Stimulated activated CD8-positive, alpha-beta memory T cell treated with anti-CD3 and anti-CD28 coated beads, Interleukin-15, amount 100 ng/mL, for 48 hours (primary cell): ENCODE results near the gene STK10.
"Not testable (repeated sequence)": the region's sequence is repeated elsewhere in the genome, so short reads cannot be mapped to it uniquely, and the experiment has no call there.

Experiments
- DNase-seq, 2 donors: peaks; one replicate each; pipeline ENCODE4 v3.0.0-alpha.2; 2020; ENCODE audit warnings: low read depth in 2 of 2

The STK10 gene

DNA sequence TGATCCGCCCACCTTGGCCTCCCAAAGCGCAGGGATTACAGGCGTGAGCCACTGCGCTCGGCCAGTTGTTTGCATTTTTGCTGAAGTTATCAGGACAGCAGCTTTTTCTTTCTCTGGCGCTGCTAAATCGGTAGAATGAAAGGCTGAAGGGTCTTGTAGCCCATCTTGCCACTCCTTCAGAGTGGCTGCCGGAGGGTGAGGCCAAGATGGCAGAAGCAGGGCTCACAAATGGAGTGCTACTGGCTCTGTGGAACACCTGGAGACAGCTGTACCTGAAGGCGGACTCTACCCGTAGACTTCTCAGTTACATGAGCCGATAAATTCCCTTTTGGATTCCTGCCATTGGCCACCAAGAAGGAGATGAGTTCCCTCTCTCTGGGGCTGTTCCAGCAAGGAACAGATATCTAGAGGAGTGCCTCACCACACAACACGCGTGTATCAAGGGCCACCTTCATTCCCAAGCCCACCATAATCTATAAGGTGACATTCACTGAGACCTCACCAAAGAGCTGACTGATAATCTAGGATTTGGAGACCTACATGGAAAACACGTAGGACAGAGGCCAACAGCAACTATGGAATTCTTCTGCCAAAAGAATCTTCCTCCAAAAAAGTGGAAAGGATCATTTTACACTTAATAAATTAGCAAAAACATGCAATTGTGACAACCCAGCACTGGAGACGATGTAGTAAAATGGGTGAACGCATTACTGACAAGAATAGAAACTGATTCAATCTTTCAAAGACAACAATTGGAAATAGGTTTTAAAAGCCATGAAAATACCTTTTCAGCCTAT lies 21.8 kb downstream of the STK10 start:
- DNase-seq = no peak

DNA sequence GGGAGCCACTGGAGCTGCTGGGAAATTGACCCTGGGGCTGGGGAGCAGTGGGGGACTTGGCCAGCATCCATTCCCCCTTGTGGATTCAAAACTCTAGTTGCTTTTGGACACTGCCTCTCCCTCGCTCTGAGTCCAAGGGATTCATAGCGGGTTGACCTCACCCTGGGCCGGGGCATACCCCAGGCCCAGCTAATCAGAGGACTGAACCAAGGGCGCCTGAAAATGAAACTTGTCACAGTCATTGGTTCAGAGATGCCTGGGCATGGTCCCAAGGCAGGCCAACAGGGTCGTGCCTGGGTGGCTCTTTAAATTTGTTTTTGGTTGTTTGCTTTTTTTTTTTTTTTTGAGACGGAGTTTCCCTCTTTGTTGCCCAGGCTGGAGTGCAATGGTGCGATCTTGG lies 22.6 kb downstream of the STK10 start:
- no peak for DNase-seq

DNA sequence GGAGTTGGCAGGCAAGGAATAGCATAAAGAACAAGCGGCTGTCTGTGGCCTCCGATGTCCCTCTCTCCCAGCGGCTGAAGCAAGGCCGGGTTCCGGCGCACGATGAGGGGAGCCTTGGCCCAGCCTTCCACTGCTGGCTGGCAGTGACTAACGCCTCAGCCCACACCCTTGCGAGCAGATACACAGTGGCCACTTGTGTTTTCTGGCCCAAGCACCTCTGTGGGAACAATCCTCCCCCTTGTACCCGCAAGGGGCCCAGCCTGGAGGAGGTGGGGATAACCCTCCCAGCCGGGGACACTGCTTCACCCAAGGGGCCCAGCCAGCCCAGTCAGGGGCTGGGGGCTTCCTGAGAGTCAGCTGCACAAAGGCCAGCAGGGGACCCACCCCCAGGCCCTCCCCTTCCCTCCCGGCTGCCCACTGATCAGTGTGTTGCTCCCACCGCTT lies 23.2 kb downstream of the STK10 start:
- no peak for DNase-seq

DNA sequence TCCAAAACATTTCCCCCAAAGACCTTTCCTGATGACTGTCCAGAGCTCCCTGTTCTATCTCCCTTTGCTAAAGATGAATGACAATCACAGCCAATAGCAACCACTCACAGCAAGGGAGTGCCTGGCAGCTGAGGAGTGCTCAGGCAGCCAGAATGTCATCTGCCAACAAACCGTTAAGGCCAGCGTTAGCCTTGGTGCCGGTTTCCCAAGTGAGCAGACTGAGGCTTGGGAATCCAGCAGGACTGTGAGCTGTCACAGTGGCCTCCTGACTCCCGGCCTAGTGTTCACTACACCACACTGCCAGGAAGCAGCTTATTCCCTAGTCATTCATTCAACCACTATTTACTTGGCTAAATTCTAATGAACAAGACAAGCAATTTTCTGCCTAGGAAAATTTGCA lies 24.7 kb downstream of the STK10 start:
- no peak for DNase-seq

DNA sequence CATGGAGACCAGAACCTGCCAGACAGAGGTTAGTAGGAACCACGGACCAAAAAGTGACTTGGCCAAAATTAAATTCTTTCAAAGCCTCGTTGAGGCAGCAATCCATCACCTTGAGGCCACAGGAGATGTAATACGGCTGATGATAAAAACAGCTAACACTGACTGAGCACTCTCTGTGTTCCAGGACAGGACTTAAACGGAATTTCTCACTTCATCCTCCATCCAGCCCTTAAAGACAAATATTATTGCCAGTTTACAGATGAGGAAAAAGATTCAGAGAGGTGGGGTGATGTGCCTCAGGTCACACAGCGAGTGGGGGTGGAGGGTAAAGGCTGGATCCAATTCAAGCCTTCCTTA lies 25.1 kb downstream of the STK10 start:
- no peak for DNase-seq

DNA sequence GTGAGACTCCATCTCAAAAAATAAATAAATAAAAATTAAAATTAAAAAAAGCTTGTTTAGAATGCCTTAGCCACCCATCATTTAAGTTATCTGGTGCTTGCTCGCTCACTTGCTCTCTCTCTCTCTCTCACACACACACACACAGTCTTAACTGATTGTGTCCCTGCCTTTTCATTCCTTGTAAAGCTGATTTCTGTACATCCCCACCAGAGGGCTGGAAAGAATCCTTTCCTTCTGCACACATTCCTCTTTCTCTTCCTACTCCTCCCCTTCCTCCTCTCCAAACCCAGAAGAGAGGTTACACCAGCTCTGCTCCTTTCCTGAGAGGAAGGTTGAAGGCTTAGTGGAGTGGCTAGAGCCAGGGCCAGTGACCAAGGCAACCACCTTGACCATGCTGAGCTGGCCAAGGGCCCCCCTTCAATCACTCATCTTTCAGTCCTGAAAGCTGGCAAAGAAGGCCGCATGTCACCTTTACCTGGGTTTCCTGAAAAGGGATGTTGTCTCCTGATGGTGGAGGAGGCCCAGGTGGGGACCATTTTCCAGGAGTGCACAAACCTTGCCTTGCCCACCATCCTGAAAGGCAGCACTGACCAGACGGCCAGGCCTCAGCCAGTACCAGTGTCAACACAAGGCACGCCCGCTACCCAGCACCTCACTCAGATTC lies 25.6 kb downstream of the STK10 start:
- DNase-seq = no peak

DNA sequence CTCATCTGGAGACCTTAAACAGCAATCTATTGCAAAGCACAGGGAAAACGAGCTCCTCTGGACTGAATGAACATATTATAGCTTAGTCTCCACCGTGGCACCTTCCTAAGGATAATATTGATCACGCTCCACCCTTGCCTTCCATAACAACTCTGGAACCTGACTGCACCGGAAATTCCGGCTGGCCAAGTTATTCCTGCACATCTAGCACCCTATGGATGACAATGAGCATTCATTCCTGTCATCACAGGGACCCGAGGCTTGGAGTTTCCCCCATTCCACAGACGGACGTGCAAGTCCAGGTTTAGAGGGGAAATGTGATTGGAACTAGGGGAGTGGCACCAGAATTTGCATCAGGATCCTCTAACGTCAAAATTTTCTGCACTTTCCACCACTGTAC lies 27.5 kb downstream of the STK10 start:
- no peak for DNase-seq

DNA sequence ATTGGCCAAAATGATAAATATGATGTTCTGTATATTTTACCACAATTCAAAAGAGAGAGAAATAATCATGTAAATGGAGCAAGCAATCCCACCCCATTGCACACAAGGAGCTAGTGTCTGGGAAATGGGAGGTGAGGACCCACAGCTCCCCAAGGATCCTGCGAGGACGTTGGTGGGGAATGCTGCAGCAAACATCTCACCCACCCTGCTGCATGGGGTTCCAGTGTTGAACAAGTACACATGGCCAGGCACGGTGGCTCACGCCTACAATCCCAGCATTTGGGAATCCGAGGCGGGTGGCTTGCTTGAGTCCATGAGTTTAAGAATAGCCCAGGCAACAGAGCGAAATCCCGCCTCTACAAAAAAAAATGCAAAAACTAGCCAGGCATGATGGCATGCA lies 29.0 kb downstream of the STK10 start:
- DNase-seq = no peak

DNA sequence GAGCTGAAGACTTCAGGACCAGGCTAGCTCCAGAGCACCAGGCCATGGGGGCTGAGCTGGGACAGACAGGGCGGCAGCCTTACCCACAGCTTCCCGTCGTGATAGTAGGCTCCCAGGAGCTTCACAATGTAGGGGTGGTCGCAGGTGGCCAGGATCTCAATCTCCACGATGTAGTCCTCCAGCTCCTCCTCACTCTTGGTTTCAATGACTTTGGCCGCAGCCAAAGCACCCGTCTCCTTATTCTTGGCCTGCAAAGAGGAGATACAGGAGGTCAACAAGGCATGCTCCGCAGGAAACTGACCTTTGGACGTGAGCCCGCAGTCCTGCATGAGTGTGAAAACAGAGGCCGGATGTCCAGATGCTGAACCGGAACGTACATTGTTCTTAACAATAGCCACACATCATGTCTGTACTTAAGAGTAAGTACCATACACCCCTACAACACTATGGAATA lies 31.5 kb downstream of the STK10 start:
- DNase-seq = no peak

DNA sequence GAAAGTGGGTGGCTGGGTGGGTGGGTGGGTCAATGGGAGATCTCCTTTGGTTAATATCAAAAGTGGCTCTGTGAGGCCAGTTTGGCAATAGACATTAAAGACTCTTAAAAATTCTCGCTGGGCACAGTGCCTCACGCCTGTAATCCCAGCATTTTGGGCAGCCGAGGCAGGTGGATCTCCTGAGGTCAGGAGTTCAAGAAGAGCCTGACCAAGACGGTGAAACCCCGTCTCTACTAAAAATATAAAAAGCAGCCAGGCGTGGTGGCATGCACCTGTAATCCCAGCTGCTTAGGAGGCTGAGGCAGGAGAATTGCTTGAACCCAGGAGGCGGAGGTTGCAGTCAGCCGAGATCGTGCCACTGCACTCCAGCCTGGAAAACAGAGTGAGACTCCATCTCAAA lies 32.9 kb downstream of the STK10 start:
- DNase-seq = not testable (repeated sequence)

DNA sequence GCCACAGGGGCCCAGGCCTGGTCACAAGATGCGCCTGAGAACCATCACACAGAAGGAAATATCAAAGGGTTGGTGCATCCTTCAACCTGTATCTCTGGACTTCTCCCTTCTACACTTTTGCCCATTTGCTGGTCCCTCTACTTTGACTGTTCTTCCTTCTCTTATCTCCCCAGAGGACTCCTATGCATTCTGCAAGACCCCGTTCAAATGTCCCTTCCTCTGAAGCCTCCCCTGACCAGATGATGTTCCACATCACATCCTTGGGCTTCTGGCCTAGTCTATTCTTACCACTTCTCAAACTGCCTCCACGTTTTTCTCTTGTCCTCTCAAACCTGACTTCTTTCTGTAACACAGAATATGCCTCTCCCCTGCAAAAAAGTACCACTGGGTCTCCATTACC lies 34.3 kb downstream of the STK10 start:
- no peak for DNase-seq

DNA sequence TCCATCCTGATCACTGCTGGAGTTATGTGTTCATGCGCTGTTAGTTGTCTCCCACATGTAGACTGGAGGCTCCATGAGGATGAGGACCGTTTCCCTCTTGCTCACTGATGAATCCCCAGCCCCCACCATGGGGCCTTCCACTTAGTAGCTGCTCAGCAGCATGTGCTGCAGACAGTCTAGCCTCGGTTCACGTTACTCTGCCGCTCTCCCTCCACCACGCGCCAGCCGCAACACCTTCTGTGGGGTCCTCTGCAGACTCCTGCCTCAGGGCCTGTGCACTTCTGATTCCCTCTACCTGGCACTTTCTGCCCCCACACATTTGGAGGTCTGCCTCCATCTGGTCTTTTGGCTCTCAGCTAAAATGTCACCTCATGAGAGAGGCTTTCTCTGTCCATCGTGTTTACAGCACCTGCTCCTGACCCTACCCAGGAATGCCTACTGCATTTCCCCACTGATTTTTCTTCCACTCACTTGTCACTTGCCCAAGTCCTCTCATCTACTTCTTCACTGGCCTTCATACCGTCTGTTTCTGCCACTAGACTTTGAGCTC lies 36.3 kb downstream of the STK10 start:
- DNase-seq = no peak

DNA sequence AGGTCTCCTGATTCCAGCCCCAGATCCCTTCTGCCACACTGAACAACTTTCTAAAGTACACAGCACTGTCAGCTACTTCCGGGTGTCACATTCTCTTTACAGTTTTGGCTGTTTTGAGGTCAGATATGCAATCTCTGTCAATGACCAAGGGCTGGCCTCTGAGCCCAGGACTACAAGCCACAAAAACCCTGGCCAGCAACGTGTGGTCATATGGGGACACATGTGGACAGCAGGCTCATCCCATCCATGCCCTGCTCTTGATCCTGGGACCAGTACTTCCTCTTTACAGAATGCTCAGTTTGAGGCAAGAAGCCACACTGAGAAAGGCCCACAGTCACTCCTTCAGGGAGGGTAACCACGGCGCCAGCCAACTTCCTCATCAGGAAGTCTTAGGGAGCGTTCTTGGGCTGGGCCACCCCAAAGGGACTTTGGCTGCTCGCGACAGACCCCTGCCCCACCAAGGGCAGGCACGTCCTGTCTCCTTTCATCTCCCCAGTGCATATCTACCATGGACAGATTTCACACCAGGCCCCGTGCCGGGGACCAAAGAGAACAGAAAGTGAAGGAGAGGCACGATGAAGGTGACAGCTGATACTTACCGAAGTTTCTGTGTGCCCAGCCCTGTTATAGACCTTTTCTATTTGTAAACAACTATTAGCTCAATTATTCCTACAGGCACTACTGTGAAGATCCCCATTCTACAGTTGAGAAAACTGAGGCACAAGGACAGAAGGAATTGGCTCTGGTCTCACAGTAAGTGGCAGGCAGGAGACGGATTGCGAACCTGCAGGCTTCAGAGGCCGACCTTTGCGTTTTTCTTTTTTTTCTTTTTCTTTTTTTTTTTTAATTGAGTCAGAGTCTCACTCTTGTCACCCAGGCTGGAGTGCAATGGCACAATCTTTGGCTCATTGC lies 37.3 kb downstream of the STK10 start:
- DNase-seq = no peak

DNA sequence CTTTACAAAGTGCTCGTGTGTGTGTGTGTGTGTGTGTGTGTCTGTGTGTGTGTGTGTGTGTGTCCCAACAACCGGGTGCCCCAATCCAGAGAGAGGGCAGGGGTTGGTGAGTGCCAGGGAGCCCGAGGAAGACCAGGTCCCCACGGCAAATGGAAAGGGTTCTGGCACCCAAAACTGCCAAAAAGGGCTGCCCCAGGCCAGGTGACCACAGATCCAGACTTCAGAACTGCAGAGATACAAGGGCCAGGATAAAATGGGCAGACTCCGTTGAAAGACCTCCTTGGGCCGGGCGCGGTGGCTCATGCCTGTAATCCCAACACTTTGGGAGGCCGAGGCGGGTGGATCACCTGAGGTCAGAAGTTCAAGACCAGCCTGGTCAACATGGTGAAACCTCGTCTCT lies 38.5 kb downstream of the STK10 start:
- not testable (repeated sequence) for DNase-seq

DNA sequence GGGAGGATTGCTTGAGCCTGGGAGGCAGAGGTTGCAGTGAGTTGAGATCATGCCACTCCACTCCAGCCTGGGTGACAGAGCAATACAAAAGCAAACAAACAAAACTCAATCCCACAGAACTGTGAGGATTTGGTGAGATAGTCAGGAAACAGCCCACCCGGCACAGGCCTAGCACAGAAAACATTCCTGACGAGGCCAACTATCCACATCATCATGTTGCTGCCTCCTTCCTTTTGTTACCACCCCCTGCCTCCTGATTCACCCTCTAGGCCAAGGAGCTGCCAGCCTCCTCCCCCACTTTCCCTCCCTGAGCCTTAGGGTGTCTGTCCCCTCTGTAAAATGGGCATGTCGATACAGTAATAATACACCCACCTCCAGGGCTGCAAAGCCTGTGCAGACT lies 39.0 kb downstream of the STK10 start:
- no peak for DNase-seq

DNA sequence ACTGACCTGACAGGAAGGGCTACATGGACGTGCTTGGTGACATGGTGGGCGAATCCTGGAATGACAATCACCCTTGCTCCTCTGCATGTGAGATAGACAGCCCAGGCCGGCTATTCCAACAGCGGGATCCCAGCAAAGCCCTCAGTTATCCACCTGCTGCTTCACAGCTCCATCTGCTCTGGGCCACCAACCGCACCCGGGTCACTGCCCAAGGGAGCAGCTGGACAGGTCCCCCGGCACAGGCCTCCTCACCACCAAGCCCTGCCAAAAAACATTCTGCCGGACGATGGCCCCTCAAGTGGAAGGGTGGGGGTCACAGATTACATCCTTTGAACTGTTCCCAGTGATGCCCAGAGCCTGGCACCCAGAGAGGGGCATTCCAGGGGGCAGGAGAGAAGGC lies 39.6 kb downstream of the STK10 start:
- no peak for DNase-seq

DNA sequence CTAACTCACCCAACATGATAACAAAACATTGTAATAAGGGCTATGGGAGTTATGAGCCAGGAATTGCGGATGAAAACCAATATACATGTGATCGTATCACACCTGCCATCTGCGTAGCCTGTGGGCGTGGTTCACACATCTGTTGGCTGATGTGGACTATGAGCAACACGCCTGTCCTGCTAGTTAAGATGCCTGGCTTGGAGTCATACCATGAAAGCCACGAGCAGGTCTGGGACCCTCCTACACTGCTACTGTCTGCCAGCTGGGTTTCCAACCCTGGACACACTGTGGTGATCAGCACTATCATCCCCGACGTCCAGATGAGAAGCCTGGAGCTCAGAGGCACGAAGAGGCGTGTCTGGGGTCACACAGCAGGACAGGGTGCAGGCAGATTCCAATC lies 40.2 kb downstream of the STK10 start:
- no peak for DNase-seq

DNA sequence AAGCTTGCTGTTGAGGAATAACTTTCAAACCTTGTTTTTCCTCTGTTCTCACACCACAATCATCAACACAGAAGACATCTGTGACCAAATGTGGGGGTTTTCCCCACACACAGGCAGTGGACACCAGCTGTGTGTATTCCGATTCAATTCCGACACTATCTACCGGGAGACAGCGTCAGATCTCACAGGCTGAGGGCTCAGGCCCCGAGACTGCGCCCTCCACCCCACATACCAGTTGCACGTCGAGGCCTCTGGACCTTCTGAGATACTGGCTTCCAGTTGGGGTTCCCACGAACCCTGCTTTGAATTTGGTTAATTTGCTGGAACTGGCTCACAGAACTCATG lies 41.3 kb downstream of the STK10 start:
- no peak for DNase-seq

DNA sequence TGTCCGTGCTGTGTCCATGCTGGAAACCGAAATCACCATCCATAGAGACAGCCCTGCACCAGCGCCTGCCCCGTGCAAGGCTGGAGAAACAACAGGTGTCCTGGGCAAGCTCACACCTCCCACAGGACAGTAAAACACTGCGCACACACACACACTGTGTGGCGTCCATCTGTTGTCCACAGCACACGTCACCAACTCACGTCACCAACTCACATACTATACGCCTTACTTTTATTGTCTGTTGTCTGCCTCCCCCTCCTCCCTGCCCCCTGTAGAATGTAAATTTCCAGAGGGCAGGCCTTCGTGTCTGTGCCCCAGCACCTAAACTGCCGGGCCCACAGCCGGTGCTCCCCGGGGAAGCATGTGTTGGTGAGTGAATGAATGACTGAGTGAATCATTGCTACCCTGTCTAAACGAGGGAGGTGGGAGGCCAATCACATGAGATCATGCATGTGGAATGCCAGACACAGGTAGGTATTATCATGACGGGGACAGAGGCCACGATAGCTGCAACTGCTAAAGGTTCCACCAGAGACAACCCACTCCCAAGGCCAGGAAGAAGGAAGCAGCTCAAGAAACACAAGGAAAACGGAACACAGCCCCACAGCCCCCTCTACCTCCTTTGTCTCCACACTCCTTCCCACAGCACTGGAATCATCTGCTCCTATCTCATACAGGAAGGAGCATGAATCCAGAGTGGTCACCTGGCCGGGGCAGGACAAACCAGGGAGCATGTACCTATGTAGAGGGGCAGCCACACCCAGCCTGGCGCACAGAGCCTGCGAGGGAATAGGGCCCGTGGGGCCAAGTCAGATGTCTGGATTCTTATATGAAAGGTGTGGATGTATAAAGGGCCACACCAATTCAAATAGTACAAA lies 41.9 kb downstream of the STK10 start:
- no peak for DNase-seq

DNA sequence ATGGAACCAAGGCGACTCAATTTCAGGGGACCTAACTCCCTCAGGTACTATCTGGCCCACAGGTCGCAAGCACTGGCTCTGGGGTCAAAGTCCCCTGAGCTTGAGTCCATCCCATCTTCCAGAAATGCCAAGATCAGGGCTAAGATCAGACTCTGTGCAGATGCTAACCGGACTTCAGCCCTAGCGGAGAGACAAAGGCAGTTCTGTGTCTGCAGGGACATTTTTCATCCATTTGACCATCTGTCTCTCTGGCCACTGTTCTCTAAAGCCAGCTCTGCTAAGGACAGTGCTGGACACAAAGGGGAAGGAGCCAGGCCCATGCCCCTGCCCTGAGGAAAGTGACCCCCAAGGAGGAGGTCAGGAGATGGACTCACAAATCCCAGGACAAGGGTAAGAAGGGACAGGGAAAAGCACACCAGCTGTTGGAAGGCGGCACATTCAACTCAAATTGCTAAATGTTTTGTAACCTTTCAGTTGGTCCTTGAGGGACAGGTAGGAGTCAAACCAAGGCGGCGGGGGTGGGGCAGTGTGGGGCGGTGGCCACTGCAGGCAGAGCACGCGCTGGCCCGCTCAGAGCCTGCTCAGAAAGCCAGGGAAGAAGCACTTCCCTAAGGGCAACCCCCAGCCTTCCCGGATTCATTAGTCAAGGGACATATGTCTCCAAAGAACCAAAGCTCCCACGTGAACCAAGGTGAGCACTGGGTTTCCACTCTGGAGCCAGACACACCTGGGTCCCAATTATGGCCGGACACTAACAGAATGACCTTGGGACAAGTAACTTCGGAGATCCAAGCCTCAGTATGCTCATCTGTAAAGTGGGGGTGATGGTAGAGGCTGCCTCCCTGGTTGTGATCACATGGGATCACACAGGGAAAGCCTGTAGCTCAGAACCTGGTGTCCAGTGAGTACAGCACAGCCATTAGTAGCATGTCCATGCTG lies 42.8 kb downstream of the STK10 start:
- no peak for DNase-seq
